ENCODE data around the gene PANX2.

Gene PANX2

GRCh38 chr22:50178871-50179869 is 8.6 kb downstream of the PANX2 start:
- no peak for DNase-seq (ENCODE audit: low read depth)
- TF ChIP-seq CTCF (conservative IDR thresholded peaks at IDR 0.05; ENCODE audit: low read length) = no peak
- H3K4me3 ChIP-seq (ENCODE audit: low read length) = no peak overlapping the region

- TF ChIP-seq CTCF (conservative IDR thresholded peaks at IDR 0.05; ENCODE audit: low read length) = no peak
- H3K4me3 ChIP-seq (ENCODE audit: low read length) = no peak overlapping the region
- DNase-seq (ENCODE audit: low read depth) = no peak
These were observed 9.6 kb downstream of the PANX2 start for GRCh38 chr22:50179937-50180726.

- DNase-seq (ENCODE audit: low read depth) = no peak
- TF ChIP-seq CTCF (conservative IDR thresholded peaks at IDR 0.05; ENCODE audit: low read length) = no peak
- no peak overlapping the region for H3K4me3 ChIP-seq (ENCODE audit: low read length)
These were observed 10.4 kb downstream of the PANX2 start for GRCh38 chr22:50180727-50181521.

GRCh38 chr22:50182176-50183081 is 11.9 kb downstream of the PANX2 start:
- no peak for TF ChIP-seq CTCF (conservative IDR thresholded peaks at IDR 0.05; ENCODE audit: low read length)
- no peak overlapping the region for H3K4me3 ChIP-seq (ENCODE audit: low read length)
- DNase-seq (ENCODE audit: low read depth) = no peak

- no peak for TF ChIP-seq CTCF (conservative IDR thresholded peaks at IDR 0.05; ENCODE audit: low read length)
- H3K4me3 ChIP-seq (ENCODE audit: low read length) = no peak overlapping the region
- no peak for DNase-seq (ENCODE audit: low read depth)
These were observed 12.8 kb downstream of the PANX2 start for GRCh38 chr22:50183141-50183971.
